Loucy (cell line): ENCODE results near the gene OR56A4.

Source experiments
- H2AFZ ChIP-seq: fragments of 200-600 bp; sonication (generic); 2 replicates; pipeline ENCODE4 v1.6.0; 2016; ENCODE audit warnings: antibody characterized with exemption, mild to moderate bottlenecking, low read length, moderate library complexity
- H3F3A ChIP-seq: fragments of 200-600 bp; 2 replicates; pipeline ENCODE4 v1.6.0; 2016; ENCODE audit warnings: antibody characterized with exemption, low read depth, mild to moderate bottlenecking
- H3K27me3 ChIP-seq: fragments of 200-600 bp; sonication (generic); 2 replicates; pipeline ENCODE4 v1.6.1; 2014; ENCODE audit warnings: low read length, mild to moderate bottlenecking; ENCODE audit not compliant: insufficient read depth, poor library complexity, severe bottlenecking
- H3K36me3 ChIP-seq: fragments of 200-600 bp; sonication (generic); 2 replicates; pipeline ENCODE4 v1.6.1; 2016; ENCODE audit warnings: low read length; ENCODE audit not compliant: insufficient read depth
- H3K4me1 ChIP-seq: fragments of 200-600 bp; sonication (generic); 2 replicates; pipeline ENCODE4 v1.5.1; 2014; ENCODE audit warnings: low read length, mild to moderate bottlenecking; ENCODE audit not compliant: insufficient read depth, poor library complexity, severe bottlenecking
- H3K4me2 ChIP-seq: fragments of 200-600 bp; sonication (generic); 2 replicates; pipeline ENCODE4 v1.6.0; 2014; ENCODE audit warnings: antibody characterized with exemption, low read length, low read depth, mild to moderate bottlenecking; ENCODE audit not compliant: poor library complexity, severe bottlenecking
- H3K4me3 ChIP-seq: fragments of 200-600 bp; sonication (generic); 2 replicates; pipeline ENCODE4 v1.5.1; 2014; ENCODE audit warnings: low read length, mild to moderate bottlenecking, mixed read lengths; ENCODE audit not compliant: poor library complexity, severe bottlenecking
- H3K79me2 ChIP-seq: fragments of 200-600 bp; sonication (generic); 2 replicates; pipeline ENCODE4 v1.6.1; 2014; ENCODE audit warnings: low read length; ENCODE audit not compliant: insufficient read depth
- H3K9ac ChIP-seq: fragments of 200-600 bp; sonication (generic); 2 replicates; pipeline ENCODE4 v1.6.0; 2014; ENCODE audit warnings: mild to moderate bottlenecking, low read depth, low read length, moderate library complexity; ENCODE audit not compliant: poor library complexity, severe bottlenecking
- H3K9me2 ChIP-seq: fragments of 200-600 bp; sonication (generic); replicated peaks from 2 replicates; pipeline ENCODE4 v1.6.1; 2016; ENCODE audit warnings: low read depth, low read length, mixed read lengths
- H3K9me3 ChIP-seq: fragments of 200-600 bp; sonication (generic); 2 replicates; pipeline ENCODE4 v1.6.1; 2014; ENCODE audit warnings: mild to moderate bottlenecking, antibody characterized with exemption, low read length, low read depth; ENCODE audit not compliant: insufficient read depth
- H4K20me1 ChIP-seq: fragments of 200-600 bp; sonication (generic); 2 replicates; pipeline ENCODE4 v1.6.0; 2014; ENCODE audit warnings: antibody characterized with exemption, low read length, mild to moderate bottlenecking; ENCODE audit not compliant: insufficient read depth, poor library complexity, severe bottlenecking
- CTCF ChIP-seq: fragments of 200-600 bp; sonication (generic); conservative IDR thresholded peaks from 2 replicates; pipeline ENCODE4 v1.5.1; 2014; ENCODE audit warnings: mild to moderate bottlenecking, antibody characterized with exemption, low read length
- EZH2phosphoT487 ChIP-seq: fragments of 200-600 bp; IDR thresholded peaks from 2 replicates; pipeline ENCODE4 v1.6.1; 2018; ENCODE audit warnings: antibody characterized with exemption, mild to moderate bottlenecking, moderate library complexity, borderline replicate concordance

The OR56A4 gene

GRCh38 chr11:5994791-5995190, 12.0 kb downstream of the OR56A4 start:
- Histone ChIP-seq H3F3A (no peaks in the 10 kb centered on the region), H3K9me3 (no peaks in the 10 kb centered on the region), H3K79me2 (no peaks in the 10 kb centered on the region), H3K36me3 (no peaks in the 10 kb centered on the region), H2AFZ (no peak overlapping the region), H3K9ac (no peak overlapping the region), H3K9me2 (no peaks in the 10 kb centered on the region), H3K27me3 (no peaks in the 10 kb centered on the region), H3K4me2 (no peak overlapping the region), H3K4me3 (no peak overlapping the region), H3K4me1 (no peaks in the 10 kb centered on the region), H4K20me1 (no peaks in the 10 kb centered on the region)
- TF ChIP-seq CTCF (no peak), EZH2phosphoT487 (no peak)

GRCh38 chr11:5992604-5993251, 14.0 kb downstream of the OR56A4 start:
- Histone ChIP-seq H3K79me2 (no peaks in the 10 kb centered on the region), H3K4me3 (no peak overlapping the region), H3K9me3 (no peaks in the 10 kb centered on the region), H3K36me3 (no peaks in the 10 kb centered on the region), H2AFZ (no peak overlapping the region), H3K9me2 (no peaks in the 10 kb centered on the region), H3K4me2 (no peak overlapping the region), H3K27me3 (no peaks in the 10 kb centered on the region), H3K4me1 (no peaks in the 10 kb centered on the region), H3F3A (no peaks in the 10 kb centered on the region), H3K9ac (no peak overlapping the region), H4K20me1 (no peaks in the 10 kb centered on the region)
- TF ChIP-seq EZH2phosphoT487 (no peak), CTCF (peak; percentile 70)

GRCh38 chr11:5992150-5992549, 14.6 kb downstream of the OR56A4 start:
- Histone ChIP-seq H3K9me2 (no peaks in the 10 kb centered on the region), H3K9ac (no peak overlapping the region), H2AFZ (no peak overlapping the region), H3K4me1 (no peaks in the 10 kb centered on the region), H3K4me2 (no peak overlapping the region), H3K79me2 (no peaks in the 10 kb centered on the region), H3F3A (no peaks in the 10 kb centered on the region), H3K4me3 (no peak overlapping the region), H4K20me1 (no peaks in the 10 kb centered on the region), H3K36me3 (no peaks in the 10 kb centered on the region), H3K27me3 (no peaks in the 10 kb centered on the region), H3K9me3 (no peaks in the 10 kb centered on the region)
- TF ChIP-seq EZH2phosphoT487, result no peak

- H3K4me3 ChIP-seq, result no peak overlapping the region
- no peaks in the 10 kb centered on the region for H3K9me3 ChIP-seq
- H2AFZ ChIP-seq, result no peak overlapping the region
- H3K9ac ChIP-seq, result no peak overlapping the region
- H3K27me3 ChIP-seq, result no peaks in the 10 kb centered on the region
- no peaks in the 10 kb centered on the region for H3K9me2 ChIP-seq
- H3F3A ChIP-seq, result no peaks in the 10 kb centered on the region
- TF ChIP-seq EZH2phosphoT487 (no peak), CTCF (no peak)
- no peaks in the 10 kb centered on the region for H4K20me1 ChIP-seq
- no peaks in the 10 kb centered on the region for H3K36me3 ChIP-seq
- H3K4me2 ChIP-seq, result no peak overlapping the region
- H3K79me2 ChIP-seq, result no peaks in the 10 kb centered on the region
- no peaks in the 10 kb centered on the region for H3K4me1 ChIP-seq
Observed at GRCh38 chr11:5989203-5989602, 17.5 kb downstream of the OR56A4 start.
